HL-60/S4 treated with phorbol 12-myristate 13-acetate at 8.2 ng/mL for 4 days and 3 days (cell line): ENCODE data around the gene CLCA2.

Experiments used
- in situ Hi-C: fragments of 300-500 bp; cut with MboI; formaldehyde crosslinking; loops from 2 replicates; pipeline ENCODE4 v1.15.0; 2022; ENCODE audit warnings: low sequenced_read_pairs

CLCA2 gene

GRCh38 chr1:86429835-86430234 lies 5.9 kb downstream of the CLCA2 start:
- in situ Hi-C loops = no loop called here

DNA sequence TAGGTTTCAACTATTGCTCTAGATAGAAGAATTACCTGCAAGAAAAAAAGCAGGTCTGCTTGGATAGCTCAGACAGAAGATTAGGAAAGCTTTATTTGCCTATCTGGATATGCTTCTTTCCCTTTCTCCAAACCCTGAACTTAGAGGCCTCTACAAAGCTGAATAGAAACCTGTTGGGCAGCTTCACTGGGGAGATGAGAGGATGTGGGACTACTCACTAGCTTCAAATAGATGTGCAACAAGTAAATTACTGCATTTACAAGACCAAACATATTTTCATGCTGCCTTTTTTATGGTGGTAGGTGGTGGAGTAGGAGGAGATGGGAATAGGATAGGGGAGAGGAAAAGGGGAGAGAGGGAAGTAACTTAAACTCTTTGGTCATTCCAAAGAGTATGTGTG lies 6.4 kb downstream of the CLCA2 start:
- in situ Hi-C loops = no loop called here

DNA sequence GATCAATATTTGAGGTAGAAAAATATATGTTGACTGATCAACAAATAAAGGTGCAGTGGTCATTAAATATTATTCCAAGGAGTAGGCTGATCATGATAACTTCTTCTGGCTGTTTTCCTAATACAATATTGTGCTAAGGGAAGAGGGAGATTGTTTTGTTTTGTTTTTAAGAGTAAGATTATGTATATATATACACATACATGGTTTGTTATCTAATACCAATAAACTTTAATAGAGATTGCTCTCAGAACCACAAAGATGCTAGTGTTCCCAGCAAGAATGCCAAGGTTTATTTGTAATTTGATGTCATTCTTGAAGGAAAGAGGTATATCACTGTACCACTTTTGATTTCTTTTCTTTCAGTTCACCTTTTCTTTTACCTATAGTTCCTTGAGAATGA lies 10.1 kb downstream of the CLCA2 start:
- in situ Hi-C loops = no loop called here

DNA sequence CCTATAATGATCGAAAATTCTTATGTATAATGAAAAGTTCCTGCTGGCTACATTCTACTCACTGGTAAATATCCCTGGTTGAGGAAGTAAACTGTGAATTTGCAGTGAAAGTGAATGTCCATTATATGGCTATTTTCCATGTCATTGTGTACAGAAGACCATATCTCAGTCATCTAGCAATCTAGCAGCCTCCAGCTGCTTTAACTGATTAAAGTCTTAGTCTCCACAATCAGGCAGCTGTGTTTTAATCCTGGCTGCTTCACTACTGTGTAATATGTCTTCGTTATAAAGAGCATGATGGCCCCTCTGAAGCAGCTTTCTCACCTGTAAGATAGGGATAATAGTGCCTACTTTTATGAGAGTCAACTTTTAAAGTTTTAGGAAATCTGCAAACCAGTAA lies 11.4 kb downstream of the CLCA2 start:
- in situ Hi-C loops = no loop called here

GRCh38 chr1:86436041-86436440 lies 12.1 kb downstream of the CLCA2 start:
- in situ Hi-C loops = no loop called here

DNA sequence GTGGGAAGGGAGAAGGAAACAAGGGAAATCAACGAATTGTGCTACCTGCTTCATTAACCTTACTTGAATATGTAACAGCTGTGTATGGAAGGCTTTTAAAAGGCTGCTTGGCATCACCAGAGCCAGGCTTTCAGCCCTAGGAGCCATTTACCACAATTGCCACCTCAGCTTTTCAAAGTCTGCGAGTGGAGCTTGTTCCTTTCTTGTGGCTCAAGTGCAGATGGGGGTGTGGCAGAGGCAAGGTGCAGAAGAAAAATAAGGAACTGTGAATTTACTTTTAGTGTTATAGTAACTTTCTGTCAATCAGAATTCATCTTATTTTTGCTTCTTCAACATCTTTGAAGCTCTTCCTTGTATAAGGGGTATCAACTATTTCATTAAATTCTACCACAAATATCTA lies 17.6 kb downstream of the CLCA2 start:
- in situ Hi-C loops = no loop called here

DNA sequence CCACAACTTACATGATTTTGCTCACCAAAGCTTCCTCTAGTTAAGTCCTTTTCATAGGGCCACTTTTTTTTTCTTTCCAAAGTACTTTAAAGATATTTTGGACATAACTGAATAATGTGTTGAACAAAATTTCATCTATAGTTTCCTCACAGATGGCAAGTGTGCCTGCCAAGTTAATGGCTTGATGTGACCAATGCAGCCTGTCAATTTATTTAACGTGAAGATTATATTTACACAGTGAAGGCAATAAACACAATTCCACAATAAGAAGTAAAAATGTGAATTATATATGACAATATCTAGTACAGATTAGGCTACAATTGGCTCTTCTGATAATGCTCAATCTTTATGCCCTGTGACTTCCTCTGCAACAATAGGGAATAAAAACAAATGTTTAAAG lies 18.0 kb downstream of the CLCA2 start:
- in situ Hi-C loops = no loop called here

GRCh38 chr1:86445919-86446318 lies 21.9 kb downstream of the CLCA2 start:
- in situ Hi-C loops = no loop called here

DNA sequence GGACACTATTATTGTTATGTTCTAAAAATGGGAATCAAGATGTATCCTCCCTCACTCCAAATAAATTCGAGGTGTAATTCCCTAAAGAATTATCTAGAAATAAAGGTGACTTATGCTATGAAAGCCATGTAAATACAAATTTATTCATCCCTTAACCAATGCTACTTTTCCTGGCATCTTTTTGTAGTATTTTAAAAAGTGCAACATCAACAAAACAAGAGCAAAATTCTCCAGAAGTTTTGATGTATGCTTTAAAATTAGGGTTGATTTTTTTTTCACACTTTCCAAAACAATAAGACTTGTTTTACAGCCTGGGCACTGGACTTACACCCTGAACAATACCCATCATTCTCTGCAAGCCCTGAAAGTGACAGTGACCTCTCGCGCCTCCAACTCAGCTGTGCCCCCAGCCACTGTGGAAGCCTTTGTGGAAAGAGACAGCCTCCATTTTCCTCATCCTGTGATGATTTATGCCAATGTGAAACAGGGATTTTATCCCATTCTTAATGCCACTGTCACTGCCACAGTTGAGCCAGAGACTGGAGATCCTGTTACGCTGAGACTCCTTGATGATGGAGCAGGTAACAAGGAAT lies 23.3 kb downstream of the CLCA2 start:
- in situ Hi-C loops = no loop called here

GRCh38 chr1:86448670-86449069 lies 24.7 kb downstream of the CLCA2 start:
- in situ Hi-C loops = no loop called here

- in situ Hi-C loops = no loop called here
Measured at GRCh38 chr1:86449103-86449502, 25.1 kb downstream of the CLCA2 start.

- in situ Hi-C loops = no loop called here
Measured at GRCh38 chr1:86450847-86451246, 26.9 kb downstream of the CLCA2 start.

DNA sequence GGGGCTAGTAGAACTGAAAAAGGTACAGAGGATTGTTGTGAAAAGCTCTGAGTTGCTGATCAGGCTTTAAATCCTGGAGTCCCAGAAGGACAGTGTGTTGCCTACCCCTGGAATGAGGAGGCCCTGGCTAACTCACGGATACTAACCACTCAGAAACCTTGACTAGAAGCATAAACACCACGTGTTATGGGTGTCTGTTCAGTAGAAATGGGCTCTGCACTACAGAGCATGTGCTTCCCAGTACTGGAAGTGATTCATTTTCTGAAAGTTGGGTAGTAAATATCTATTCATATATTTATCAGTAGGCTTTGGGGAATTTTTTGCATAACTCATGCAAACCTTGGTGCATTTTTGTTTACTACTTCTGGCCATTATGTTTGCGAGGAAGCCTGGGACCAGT lies 29.7 kb downstream of the CLCA2 start:
- in situ Hi-C loops = no loop called here

GRCh38 chr1:86455073-86455472 lies 31.1 kb downstream of the CLCA2 start:
- in situ Hi-C loops = no loop called here

DNA sequence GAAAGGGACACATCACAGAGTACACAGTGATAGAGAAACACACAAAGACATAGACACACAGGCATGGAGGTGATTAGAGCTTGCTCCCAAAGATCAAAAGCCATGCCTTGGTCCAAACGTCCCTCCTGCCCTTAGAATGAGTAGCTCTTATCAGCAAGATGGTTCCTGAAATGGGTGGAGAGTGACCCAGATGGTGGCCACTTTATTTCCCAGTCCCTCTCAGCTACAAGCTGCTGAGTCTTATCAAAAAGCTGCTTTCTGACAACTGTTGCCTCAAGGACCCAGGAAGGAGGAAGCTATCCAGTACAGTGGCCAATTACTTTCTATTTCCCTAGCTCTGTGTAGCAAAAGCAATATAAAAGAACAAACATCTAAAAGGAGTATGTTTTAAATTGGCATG lies 37.0 kb downstream of the CLCA2 start:
- in situ Hi-C loops = no loop called here

DNA sequence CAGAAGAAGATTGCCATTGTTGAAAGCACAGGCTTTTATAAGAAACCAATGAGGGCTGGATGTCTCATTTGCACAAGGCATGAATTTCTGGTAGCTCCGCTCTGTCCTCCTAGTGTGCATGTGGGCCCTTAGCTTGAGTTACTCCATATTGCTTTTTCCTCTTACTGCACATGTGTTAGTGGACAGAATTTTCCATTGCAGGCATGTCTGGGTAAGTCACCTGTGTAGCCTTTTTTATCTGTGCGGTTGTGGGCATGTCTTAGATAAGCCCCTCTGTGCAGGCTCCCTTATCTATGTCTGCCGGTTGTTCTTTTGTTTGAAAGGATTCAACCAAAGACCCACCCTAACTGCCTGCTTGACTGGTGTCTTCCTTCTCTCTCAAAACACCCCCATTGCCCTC lies 37.5 kb downstream of the CLCA2 start:
- in situ Hi-C loops = no loop called here

- in situ Hi-C loops = no loop called here
Measured at GRCh38 chr1:86464819-86465218, 40.8 kb downstream of the CLCA2 start.

- in situ Hi-C loops = no loop called here
Measured at GRCh38 chr1:86466109-86466844, 42.3 kb downstream of the CLCA2 start.

GRCh38 chr1:86466986-86467385 lies 43.0 kb downstream of the CLCA2 start:
- in situ Hi-C loops = no loop called here

GRCh38 chr1:86468501-86468977 lies 44.6 kb downstream of the CLCA2 start, which contains the start of gene CLCA1:
CLCA1 (plus strand) TSS chr1:86468927; CDS start chr1:86468972, 45 bp downstream.
- in situ Hi-C loops = no loop called here

- in situ Hi-C loops = no loop called here
Measured at GRCh38 chr1:86470859-86471258, 46.9 kb downstream of the CLCA2 start.

DNA sequence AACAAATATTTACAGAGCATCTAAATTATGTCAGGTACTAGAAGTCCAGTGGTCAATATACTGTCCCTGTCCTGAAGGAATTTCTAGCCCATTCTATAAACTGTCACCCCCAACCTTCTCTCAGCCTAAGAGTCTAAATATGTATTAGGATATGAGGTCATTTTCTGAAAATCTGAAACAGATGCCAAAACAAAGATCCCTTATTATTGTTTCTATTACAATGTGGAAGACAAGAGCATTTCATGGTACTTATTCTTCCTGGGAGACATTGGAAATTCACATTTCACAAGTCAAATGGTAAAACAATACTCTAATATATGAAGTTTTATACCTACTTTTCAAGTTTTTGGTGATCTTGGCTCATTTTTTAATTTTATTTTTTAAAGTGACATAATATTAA lies 47.3 kb downstream of the CLCA2 start:
- in situ Hi-C loops = no loop called here

DNA sequence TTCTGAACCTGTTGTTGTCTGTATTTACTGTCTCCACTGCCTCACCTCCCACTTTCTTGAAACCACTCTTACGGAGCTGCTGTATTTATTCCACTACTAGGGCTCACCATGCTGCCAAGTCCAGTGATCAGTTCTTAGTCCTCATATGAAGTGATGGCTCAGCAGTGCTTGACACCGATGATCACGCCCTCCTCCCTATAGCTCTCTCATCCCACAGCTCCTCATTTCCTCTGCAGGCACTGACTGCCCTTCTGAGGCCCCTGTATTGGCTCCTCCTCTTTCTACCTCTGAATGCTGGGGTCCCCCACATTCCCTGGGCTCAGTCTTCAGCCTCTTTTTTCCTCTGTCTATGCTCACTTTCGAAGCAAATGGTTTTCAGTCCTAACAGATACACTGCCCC lies 48.2 kb downstream of the CLCA2 start:
- in situ Hi-C loops = no loop called here
